Measurements from ENCODE around the gene FAF1. TPM values are rescaled to one million over a fixed set of nuclear protein-coding genes. Genes with fewer than 3 reads are reported as not detected.
"Not testable (repeated sequence)": the region's sequence is repeated elsewhere in the genome, so short reads cannot be mapped to it uniquely, and the experiment has no call there.

The FAF1 gene
- total and polyA plus RNA-seq, 9 of the 15 experiments (the other 6 are each of a cell fraction or from before 2014, with no cell fraction given), result 48.7 to 225 (median 118) TPM

DNA sequence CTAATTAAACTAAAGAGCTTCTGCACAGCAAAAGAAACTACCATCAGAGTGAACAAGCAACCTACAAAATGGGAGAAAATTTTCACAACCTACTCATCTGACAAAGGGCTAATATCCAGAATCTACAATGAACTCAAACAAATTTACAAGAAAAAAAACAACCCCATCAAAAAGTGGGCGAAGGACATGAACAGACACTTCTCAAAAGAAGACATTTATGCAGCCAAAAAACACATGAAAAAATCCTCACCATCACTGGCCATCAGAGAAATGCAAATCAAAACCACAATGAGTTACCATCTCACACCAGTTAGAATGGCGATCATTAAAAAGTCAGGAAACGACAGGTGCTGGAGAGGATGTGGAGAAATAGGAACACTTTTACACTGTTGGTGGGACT, 95.2 kb downstream of the FAF1 start:
- H3K9me3 ChIP-seq (replicated peaks; ENCODE audit: control insufficient read depth, insufficient read depth, low read depth, low read length); H3K4me1 ChIP-seq (replicated peaks in 1 of 2; ENCODE audit: control insufficient read depth in 2 of 2, insufficient read depth in 2 of 2, low read length in 2 of 2); H3K9me1 ChIP-seq (ENCODE audit: control insufficient read depth, insufficient read depth, low read length); POLR2A ChIA-PET; H3K27ac ChIP-seq (ENCODE audit: extremely low read depth, low read depth, low read length); DNase-seq (ENCODE audit: extremely low read depth in 1 of 4, low spot score in 3 of 4); in situ Hi-C loops (cut with MboI); ATAC-seq; H3K27me3 ChIP-seq (ENCODE audit: control insufficient read depth in 2 of 2, insufficient read depth in 2 of 2, low read length in 2 of 2); H2AFZ ChIP-seq (ENCODE audit: low read depth, low read length); H3K9ac ChIP-seq (ENCODE audit: insufficient read depth in 1 of 2, low read depth in 2 of 2, low read length in 2 of 2); intact Hi-C loops (cut with micrococcal nuclease); H4K20me1 ChIP-seq (replicated peaks; ENCODE audit: control insufficient read depth, insufficient read depth, low read length); CTCF ChIA-PET (ENCODE audit: low intra/inter-chr PET ratio); FAIRE-seq; H3K4me3 ChIP-seq; BruUV-seq (replicated peaks); H3K4me2 ChIP-seq (ENCODE audit: insufficient read depth, low read length); H3K36me3 ChIP-seq (ENCODE audit: control insufficient read depth, insufficient read depth, low read length): not testable (repeated sequence)
- WGBS (ENCODE audit: insufficient coverage, low coverage, missing lambda C conversion rate), result 100% methylated on average over 1 of the region's 3 CpGs
- H3K79me2 ChIP-seq (ENCODE audit: control insufficient read depth, insufficient read depth, low read length), result peaks cover 73% of the 10 kb centered on the region
- TF ChIP-seq, protein P1, sequence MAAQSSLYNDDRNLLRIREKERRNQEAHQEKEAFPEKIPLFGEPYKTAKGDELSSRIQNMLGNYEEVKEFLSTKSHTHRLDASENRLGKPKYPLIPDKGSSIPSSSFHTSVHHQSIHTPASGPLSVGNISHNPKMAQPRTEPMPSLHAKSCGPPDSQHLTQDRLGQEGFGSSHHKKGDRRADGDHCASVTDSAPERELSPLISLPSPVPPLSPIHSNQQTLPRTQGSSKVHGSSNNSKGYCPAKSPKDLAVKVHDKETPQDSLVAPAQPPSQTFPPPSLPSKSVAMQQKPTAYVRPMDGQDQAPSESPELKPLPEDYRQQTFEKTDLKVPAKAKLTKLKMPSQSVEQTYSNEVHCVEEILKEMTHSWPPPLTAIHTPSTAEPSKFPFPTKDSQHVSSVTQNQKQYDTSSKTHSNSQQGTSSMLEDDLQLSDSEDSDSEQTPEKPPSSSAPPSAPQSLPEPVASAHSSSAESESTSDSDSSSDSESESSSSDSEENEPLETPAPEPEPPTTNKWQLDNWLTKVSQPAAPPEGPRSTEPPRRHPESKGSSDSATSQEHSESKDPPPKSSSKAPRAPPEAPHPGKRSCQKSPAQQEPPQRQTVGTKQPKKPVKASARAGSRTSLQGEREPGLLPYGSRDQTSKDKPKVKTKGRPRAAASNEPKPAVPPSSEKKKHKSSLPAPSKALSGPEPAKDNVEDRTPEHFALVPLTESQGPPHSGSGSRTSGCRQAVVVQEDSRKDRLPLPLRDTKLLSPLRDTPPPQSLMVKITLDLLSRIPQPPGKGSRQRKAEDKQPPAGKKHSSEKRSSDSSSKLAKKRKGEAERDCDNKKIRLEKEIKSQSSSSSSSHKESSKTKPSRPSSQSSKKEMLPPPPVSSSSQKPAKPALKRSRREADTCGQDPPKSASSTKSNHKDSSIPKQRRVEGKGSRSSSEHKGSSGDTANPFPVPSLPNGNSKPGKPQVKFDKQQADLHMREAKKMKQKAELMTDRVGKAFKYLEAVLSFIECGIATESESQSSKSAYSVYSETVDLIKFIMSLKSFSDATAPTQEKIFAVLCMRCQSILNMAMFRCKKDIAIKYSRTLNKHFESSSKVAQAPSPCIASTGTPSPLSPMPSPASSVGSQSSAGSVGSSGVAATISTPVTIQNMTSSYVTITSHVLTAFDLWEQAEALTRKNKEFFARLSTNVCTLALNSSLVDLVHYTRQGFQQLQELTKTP (IDR thresholded peaks at IDR 0.05; ENCODE audit: low read depth in 1 of 2, partially characterized antibody in 2 of 2), result peak in 1 of 2 experiments; percentile 99

Measured in K562 (cell line).